Measurements from ENCODE around the gene RUNDC1.

Gene RUNDC1

DNA sequence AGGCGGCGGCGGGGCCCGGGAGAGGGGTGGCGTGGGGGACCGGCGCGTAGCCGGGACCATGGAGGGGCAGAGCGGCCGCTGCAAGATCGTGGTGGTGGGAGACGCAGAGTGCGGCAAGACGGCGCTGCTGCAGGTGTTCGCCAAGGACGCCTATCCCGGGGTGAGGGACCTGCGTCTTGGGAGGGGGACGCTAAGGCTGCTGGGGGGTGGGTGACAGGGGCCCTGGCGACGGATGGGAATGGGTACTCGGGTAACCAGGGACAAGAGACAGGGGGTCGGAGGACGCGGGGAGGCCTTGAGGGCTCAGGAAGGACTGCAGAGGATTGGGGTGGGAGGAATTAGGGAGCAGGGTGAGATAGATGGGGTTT, 44.9 kb downstream of the RUNDC1 start:
- TF ChIP-seq TEAD4 (IDR thresholded peaks at IDR 0.05), result no peak
- TF ChIP-seq, protein P1, sequence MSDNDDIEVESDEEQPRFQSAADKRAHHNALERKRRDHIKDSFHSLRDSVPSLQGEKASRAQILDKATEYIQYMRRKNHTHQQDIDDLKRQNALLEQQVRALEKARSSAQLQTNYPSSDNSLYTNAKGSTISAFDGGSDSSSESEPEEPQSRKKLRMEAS (IDR thresholded peaks at IDR 0.05), result no peak
- TF ChIP-seq EGR1 (IDR thresholded peaks at IDR 0.05), result no peak
- no peak for TF ChIP-seq RAD21 (IDR thresholded peaks at IDR 0.05; ENCODE audit: low read depth)
- TF ChIP-seq CREB1 (IDR thresholded peaks at IDR 0.05; ENCODE audit: low read depth), result no peak
- no peak; the same call in 1 of the 2 replicates for TF ChIP-seq ZBTB7A (IDR thresholded peaks at IDR 0.05; ENCODE audit: low read depth)
- TF ChIP-seq REST (IDR thresholded peaks at IDR 0.05; ENCODE audit: low read depth), result no peak

GRCh38 chr17:43025766-43026537, 45.6 kb downstream of the RUNDC1 start:
- TF ChIP-seq TAF1 (IDR thresholded peaks at IDR 0.05; ENCODE audit: low read depth) (no peak), TCF12 (IDR thresholded peaks at IDR 0.05; ENCODE audit: low read depth) (no peak), YY1 (IDR thresholded peaks at IDR 0.05; ENCODE audit: low read depth) (no peak), CEBPB (IDR thresholded peaks at IDR 0.05) (no peak)

GRCh38 chr17:43026595-43026994, 46.2 kb downstream of the RUNDC1 start:
- TF ChIP-seq EGR1 (IDR thresholded peaks at IDR 0.05), result no peak

DNA sequence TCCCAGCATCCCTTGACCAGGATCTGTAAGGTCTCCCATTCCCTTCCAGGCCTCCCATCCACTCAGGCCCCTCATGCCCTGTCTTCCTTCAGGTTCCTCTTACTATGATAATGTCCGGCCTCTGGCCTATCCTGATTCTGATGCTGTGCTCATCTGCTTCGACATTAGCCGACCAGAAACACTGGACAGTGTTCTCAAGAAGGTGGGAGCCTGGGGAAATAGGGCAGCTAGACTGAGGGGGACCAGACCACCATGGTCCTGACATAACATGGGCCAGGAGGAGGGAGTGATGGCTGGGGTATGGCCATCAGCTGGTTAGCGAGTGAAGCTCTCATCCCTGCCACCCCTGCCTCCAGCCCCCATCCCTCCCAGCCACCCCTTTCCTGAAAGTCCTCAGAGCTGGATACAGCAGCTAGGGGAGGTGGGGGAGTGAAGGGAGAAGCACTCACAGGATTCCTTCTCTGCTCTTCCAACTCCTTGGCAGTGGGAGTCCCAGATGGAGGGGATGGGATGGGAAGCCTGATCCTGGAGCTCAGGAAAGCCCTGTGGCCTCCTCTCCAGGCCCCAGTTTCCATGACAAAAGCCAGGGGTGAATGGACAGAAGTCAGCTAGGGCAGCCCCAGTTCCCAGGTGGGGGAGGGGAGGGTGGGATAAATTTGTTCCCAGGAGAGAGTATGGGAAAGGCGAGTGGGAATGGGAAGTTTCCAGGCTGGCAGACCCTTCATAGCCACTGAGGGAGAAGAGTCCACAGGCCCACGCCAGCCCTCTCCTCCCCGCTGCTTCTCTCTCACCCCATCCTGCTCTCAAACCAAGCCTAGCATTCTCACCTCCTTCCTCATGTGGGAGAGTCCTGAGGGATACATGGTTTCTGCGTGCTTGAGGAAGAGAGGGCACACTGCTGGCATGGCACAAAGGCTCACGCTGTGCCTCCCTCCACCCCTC, 47.0 kb downstream of the RUNDC1 start:
- TF ChIP-seq ZBTB7A (IDR thresholded peaks at IDR 0.05; ENCODE audit: low read depth) (no peak), RAD21 (IDR thresholded peaks at IDR 0.05; ENCODE audit: low read depth) (no peak), CREB1 (IDR thresholded peaks at IDR 0.05; ENCODE audit: low read depth) (no peak), TAF1 (IDR thresholded peaks at IDR 0.05; ENCODE audit: low read depth) (no peak), EGR1 (IDR thresholded peaks at IDR 0.05) (no peak), NFIC (IDR thresholded peaks at IDR 0.05) (no peak), REST (IDR thresholded peaks at IDR 0.05; ENCODE audit: low read depth) (no peak), FOXM1 (IDR thresholded peaks at IDR 0.05; ENCODE audit: borderline replicate concordance, low read depth) (no peak), TCF12 (IDR thresholded peaks at IDR 0.05; ENCODE audit: low read depth) (no peak), TEAD4 (IDR thresholded peaks at IDR 0.05) (no peak), YY1 (IDR thresholded peaks at IDR 0.05; ENCODE audit: low read depth) (no peak), USF1 (IDR thresholded peaks at IDR 0.05) (no peak), CEBPB (IDR thresholded peaks at IDR 0.05) (no peak), EP300 (IDR thresholded peaks at IDR 0.05; ENCODE audit: borderline replicate concordance) (no peak)
- TF ChIP-seq, protein P1 (IDR thresholded peaks at IDR 0.05), result no peak

DNA sequence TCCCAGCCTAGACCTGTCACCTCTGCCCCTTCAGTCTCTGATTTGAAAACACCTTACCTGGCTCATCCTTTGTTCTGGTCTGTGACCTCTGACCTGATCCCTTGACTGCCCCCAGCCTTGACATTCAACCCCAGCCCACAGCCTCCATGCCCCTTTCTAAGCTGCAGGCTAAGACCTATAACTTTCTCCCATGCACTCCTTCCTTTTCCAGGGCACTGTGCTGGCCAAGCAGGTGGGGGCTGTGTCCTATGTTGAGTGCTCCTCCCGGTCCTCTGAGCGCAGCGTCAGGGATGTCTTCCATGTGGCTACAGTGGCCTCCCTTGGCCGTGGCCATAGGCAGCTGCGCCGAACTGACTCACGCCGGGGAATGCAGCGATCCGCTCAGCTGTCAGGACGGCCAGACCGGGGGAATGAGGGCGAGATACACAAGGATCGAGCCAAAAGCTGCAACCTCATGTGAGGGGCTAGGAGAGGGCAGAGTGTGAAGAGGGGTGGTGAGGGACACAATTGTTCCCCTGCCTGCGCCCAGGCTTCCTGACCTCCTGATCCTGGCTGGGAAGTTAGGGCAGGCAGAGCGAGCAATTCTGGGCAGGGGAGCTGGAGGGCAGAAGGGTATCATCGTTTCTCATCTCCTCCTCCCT, 48.0 kb downstream of the RUNDC1 start:
- TF ChIP-seq YY1 (IDR thresholded peaks at IDR 0.05; ENCODE audit: low read depth) (no peak), REST (IDR thresholded peaks at IDR 0.05; ENCODE audit: low read depth) (no peak), ZBTB7A (IDR thresholded peaks at IDR 0.05; ENCODE audit: low read depth) (no peak), EGR1 (IDR thresholded peaks at IDR 0.05) (no peak), FOXM1 (IDR thresholded peaks at IDR 0.05; ENCODE audit: borderline replicate concordance, low read depth) (no peak), USF1 (IDR thresholded peaks at IDR 0.05) (no peak), RAD21 (IDR thresholded peaks at IDR 0.05; ENCODE audit: low read depth) (no peak), TAF1 (IDR thresholded peaks at IDR 0.05; ENCODE audit: low read depth) (no peak), EP300 (IDR thresholded peaks at IDR 0.05; ENCODE audit: borderline replicate concordance) (no peak), TCF12 (IDR thresholded peaks at IDR 0.05; ENCODE audit: low read depth) (no peak), TEAD4 (IDR thresholded peaks at IDR 0.05) (no peak), CEBPB (IDR thresholded peaks at IDR 0.05) (no peak), CREB1 (IDR thresholded peaks at IDR 0.05; ENCODE audit: low read depth) (no peak), NFIC (IDR thresholded peaks at IDR 0.05) (no peak)
- TF ChIP-seq, protein P1 (IDR thresholded peaks at IDR 0.05), result no peak
